CD4-positive, alpha-beta T cell treated with Interleukin-1 beta for 1 hour (primary cell): ENCODE measurements around the gene C11orf98.
"Not testable (repeated sequence)": the region's sequence is repeated elsewhere in the genome, so short reads cannot be mapped to it uniquely, and the experiment has no call there.

Experiments
- DNase-seq, 2 donors: peaks; one replicate each; pipeline ENCODE4 v3.0.0-alpha.2; 2020 to 2022

The C11orf98 gene

DNA sequence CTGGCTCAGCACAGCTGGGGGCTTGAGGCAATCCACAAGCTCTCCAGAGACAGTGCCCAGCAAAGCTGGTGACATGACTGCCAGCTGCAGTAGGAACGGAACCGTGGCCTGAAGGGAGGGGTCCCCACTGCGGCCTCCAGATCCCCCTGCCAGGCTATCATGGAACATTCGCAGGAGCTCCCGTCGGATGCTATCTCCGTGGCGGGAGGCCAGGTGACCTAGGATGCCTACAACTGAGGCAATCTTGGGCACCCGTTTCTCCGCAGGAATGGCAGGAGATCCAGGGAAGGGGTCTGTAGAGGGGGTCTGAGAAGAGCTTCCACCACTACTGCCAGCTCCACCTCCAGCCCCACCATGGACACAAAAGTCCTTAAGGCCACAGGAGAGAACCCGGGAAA is 16.0 kb downstream of the C11orf98 start:
- DNase-seq, result no peak

DNA sequence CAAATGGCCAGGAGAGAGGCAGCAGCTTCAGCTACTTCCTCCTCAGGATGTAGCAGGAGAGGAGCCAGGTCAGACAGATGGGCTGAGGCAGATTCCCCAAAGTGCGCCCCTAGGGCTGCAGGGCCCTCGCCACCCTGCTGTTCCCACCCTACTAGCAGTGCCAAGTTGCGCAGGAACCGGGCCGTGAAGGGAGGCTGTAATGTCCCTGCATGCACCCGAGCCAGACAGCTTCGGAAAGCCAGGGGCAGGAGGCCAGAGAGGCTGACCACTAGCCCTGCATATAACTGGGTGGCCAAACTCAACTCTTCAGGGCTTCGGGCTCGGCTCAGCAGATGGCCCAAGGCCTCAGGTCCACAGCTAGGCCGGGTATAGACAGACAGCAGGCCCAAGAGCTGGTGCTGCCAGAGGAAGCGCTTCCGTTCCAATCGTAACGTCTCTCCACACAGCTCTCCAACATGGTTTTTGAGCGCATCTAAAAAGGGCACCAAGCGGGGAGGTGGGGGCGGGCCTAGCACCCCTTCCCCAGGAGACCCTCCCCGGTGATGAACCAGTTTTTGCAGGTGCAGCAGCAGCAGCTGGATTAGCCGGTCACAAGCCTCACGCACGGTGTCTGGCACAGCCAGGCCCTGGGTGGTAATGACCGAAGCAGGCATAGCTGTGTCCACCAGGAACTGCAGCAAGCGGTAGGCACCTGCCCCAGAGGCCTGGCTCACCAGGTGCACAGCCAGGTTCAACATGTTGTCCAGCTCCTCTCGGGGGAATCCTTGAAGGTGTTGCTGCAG is 16.6 kb downstream of the C11orf98 start:
- DNase-seq, result no peak

DNA sequence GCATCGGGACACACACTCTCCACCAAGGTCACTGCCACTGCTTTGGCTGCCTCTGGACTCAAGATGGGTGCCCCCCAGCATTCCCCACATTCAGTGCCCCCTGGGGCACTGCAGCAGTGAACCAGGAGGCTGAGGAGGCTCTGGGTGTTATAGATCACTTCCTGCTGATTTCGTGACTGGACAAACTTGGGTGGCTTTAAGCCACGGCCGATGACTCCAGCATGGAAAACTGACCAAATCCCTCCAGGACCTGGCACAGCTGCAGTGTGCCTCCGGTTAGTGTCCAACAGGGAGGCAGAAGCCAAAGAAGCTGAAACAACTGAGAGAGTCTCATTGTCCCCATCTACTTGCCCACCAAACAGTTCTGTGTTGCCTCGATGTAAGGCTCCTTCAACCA is 17.4 kb downstream of the C11orf98 start:
- no peak for DNase-seq

DNA sequence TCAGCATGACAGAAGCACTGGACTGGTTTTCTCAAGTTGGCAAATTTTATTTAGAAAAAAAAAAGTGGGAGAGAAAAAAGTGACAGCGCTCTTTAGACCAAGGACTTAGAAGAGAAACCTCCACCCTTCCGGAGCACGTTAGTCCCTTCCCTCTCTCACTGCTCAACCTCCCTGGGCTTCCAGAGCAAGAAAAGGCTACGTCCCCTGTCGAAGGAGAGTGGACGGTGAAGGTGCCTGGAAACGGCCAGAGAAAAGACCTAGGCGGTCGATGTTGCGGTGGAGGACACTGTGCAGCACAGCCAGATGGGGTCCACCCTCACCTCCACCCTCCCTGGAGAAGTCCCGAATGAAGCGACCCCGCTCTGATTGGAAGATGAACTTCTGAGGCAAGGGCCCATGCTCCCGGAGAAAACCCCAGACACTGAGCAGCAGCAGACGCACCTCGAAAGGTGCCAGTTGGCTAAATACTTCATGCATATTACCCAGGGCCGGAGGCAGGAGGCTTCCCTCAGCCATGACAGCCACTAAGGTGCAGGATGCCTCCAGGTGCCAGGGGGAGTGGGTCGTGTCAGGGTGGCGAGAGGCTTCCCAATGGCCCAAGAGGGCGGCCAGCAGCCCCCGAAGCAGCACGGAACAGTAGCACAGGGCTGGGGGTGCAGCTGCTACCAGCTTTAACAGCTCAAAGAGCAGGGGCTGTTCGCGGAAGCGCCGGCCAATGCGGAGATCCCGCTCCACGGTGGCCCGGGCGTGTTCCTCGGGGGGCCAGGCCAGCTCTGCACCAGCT is 18.0 kb downstream of the C11orf98 start:
- DNase-seq, result no peak

DNA sequence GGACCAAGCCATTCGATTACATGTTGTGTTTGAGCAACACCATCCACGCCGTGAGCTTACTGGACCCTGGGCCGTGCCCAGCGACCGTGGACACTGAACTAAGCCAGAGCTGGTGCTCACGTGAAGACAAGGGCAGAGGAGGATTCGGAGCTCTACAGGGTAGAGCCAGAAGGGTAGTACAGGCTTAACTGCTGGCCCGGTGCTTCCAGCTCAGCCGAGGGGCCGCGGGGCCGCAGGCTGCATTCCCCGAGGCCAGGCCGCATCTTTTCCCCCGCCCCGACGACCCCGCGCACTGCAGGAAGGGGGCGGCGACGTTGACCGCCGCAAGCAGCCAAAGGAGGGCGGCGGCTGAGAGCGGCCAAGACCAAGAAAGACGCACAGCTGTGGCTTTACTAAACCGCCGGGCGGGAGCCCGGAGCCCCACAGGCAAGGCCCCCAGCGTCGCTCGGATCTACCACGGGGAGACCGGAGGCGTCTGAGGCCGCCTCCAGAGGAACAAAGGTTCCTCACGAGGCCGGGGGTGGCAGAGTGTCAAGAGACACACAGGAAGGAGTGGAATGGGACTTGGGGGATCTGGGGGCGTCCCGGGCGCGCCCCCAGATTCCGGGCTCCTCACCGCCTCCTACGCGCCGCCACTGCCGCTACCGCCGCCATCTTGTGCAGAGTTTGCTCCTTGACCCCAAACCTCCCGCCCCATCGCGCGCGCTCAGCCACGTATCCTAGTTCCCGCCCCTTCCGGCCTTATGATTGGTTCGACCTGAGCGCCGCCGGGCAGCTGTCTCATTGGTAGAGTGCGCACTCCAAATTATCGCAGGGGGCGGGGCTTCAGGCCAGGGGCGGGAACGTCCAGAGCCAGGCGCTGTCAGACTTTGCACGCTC is 18.8 kb downstream of the C11orf98 start, which contains the start of gene GANAB:
TSS of gene GANAB (minus strand) at position 668 of the 879 bp plus-strand sequence. CDS start at position 654, 14 bp downstream.
- DNase-seq, result peak; percentile 98 to 99

DNA sequence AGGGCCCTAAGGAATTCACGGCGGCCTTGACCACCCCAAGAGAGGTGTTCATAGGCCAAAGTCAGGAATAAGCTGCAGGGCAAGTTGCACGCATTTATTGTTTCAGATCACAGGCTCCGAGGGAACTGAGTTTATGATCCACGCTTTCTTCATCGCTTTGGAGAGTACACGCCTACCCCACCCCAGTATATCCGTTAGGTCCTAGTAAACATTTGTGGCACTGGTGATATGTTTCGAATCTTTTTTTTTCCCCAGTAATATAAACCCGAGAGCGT is 19.4 kb downstream of the C11orf98 start:
- no peak for DNase-seq

DNA sequence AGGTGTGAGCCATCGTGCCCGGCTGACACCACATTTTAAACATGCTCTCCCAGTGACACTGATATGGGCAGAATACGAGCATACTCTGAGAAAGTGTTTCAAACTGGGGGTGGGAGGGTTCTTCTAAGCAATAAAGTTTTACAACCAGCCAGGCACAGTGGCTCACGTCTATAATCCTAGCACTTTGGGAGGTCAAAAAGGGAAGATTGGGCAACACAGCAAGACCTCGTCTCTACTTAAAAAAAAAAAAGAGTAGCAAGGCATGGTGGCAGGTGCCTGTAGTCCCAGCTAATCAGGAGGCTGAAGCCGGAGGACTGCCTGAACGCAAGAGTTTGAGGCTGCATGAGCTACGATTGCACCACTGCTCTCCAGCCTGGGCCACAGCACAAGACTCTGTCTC is 20.8 kb downstream of the C11orf98 start:
- DNase-seq, result no peak

DNA sequence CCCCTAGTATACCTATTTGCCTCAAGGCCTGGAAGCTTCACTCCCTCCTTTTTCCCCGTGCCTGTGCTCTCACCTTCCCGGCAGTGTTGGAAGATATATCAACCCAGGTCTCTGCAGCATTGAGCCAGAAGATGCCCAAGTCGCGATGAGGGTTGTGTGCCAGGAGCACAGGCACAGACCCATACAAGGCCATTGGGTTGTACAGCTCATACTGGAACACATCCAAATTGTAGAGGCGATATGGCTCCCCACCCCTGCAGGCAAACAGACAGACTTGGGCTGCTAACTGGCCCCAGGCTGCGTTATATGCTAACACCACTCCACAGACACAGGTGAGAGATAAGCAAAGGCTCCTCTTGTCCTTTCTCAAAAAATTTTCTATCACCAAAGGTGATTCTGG is 32.5 kb downstream of the C11orf98 start:
- DNase-seq, result no peak

DNA sequence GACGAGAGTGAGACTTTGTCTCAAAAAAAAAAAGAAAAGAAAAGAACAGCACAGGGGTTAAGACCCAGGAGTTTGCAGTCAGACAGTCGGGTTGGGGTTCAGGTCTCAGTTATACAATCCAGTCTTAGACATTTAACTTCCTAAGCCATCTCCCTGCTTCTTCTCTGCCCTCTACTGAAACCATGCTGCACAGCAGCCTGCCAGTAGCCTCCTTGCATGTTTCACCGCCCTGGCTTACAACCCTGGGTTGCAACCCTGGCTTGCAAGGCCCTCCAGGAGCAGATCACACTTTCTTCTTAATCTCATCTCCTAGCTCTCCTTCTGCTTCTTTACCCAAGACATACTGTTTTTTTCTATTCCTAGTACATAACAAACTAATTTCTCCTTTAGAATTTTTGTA is 37.3 kb downstream of the C11orf98 start:
- DNase-seq, result no peak

DNA sequence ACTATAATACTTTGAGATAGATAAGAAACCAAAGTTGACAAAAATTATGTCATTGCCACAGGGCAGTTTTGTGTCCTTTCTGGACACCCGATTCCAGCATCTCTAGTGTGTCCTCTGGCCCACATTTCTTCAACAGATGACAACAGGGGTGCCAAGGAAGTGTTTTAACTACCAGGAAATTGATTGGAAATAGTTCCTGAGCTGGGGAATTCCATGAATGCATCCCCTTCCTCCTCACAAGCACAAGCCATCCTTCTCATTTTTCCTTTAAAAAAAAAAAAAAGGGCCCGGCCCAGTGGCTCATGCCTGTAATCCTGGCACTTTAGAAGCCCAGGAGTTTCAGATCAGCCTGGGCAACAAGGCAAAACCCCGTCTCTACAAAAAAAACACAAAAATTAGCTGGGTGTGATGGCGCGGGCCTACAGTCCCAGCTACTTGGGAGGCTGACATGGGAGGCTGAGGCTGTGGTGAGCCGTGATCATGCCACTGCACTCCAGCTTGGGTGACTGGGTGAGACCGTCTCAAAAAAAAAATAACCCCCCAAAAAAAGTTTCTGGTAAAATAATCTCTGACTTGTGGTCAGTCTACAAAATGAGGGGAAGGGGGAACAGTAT is 42.4 kb downstream of the C11orf98 start:
- no peak for DNase-seq

DNA sequence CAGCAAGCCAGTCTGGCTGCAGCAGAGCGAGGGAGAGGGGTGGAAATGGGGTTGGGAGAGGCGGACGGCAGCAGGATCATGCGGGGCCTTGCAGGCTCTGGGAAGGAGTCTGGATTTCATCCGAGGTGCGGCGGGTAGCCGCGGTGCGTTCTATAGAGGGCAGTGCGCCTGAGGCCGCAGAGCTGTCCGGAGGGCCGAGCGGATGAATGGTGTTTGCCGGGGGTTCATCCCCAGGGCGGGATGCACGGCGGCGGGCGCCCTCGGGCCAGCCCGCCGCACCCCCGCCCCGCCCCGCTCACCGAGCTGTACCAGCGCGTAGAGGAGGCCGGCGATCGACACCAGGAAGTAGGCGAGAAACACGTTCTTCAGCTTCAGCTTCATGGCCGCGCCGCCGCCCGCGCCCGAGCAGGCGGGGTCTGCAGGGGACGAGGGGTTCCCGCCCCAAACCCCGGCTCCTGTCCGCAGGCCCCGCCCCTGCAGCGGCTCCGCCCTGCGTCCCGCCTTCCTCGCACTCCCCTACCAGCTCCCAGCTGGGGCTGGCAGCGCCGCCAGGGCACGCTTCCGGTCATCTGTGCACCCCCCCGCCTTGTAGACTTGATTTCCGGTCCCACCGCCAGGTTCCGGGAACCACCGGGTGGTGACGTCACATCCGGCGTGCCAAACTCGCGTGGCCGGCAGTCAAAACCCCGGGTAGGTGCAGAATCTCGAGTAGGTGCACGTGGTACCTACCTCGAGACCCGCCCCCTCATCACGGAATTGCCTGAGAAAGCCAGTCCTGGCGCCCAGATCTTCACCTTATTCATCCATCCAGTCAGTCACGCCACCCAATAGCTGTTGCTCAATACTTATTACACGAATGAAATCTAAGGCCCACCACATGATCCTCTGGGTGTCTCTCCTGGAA is 43.2 kb downstream of the C11orf98 start, which contains the start of gene B3GAT3:
TSS of gene B3GAT3 (minus strand) at position 420 of the 904 bp plus-strand sequence. CDS start at position 381, 39 bp downstream.
- DNase-seq, result peak; percentile 98

DNA sequence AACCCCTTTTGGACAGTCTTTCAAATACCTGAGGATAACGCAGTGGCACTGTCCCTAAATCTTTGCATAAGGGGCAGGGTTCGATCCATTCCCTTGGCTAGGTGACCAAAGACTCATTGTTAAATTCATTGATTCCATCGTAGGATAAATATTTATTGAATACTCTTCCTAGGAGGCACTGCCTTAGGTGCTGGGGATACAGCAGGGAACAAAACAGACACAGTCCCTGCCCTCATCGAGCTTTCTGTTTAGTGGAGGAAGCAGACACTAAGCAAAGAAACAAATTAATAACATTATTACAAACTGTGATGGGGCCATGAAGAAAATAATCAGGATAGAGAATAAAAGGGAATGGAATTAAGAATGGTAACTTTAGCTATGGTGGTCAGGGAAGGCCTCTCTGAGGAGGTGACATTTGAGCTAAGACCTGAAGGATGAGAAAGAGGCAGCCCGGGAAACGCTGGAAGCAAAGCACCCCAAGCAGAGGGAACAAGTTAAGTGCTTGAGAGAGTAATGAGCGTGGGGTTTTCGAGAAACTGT is 43.9 kb downstream of the C11orf98 start:
- DNase-seq, result no peak

DNA sequence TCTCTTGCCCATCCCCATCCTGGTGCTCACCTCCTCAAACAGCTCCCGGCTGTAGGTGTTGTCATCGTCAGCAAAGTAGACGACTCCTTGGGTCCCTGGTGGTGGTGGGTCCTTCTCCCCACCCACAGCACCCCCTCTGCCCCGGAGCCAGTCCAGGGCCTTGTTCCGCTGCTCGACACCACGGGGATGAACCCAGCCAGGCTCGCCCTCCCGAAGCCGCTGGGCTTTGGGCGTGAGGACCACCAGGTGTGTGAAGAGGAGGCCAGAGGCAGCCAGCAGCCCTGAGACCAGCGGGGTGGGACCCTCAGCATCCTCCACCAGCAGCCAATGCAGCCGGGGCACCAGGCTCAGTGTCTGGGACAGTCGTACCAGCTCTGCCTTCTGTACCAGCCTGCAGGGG is 48.1 kb downstream of the C11orf98 start:
- DNase-seq, result not testable (repeated sequence)

DNA sequence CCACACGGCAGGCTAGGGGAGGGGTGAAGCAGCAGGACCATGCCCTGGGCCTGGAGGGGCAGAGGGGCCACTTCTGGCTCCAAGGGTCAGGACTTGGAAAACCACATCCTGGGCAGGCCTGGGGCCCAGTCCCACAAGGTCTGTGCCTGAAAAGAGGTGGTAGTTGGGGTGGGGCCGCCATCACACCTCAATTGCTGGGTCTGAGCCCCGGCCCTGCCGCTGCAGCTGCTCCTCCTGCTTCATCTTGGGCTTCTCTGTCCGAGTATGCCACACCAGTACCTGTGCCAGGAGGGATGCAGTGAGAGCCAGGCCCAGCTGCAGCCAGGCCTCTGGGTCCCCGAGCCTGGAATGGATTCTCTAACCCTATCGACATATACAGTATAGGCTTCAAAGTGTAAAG is 49.5 kb downstream of the C11orf98 start:
- no peak for DNase-seq

DNA sequence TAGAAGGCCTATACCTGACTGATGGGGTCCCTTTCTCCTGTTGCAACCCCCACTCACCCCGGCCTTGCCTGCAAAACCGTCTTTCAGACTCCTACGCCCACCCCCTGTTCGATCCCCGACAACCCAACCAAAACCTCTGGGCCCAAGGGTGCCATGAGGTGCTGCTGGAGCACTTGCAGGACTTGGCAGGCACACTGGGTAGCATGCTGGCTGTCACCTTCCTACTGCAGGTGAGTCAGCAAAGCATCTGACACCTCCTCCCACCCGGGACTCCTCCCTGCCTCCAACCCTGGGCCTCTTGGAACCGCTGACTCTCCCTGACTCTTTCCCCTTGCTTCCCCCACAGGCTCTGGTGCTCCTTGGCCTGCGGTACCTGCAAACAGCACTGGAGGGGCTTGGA is 50.7 kb downstream of the C11orf98 start:
- DNase-seq, result no peak

DNA sequence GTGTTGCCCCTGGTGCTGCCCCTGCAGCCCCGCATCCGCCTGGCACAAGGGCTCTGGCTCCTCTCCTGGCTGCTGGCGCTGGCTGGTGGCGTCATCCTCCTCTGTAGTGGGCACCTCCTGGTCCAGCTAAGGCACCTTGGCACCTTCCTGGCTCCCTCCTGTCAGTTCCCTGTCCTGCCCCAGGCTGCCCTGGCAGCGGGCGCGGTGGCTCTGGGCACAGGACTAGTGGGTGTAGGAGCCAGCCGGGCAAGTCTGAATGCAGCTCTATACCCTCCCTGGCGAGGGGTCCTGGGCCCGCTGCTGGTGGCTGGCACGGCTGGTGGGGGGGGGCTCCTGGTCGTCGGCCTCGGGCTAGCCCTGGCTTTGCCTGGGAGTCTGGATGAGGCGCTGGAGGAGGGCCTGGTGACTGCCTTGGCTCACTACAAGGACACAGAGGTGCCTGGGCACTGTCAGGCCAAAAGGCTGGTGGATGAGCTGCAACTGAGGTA is 51.7 kb downstream of the C11orf98 start:
- no peak for DNase-seq
